HepG2 (cell line): ENCODE data around the gene DNAJC2. TPM values are rescaled to one million over a fixed set of nuclear protein-coding genes. Genes with fewer than 3 reads are reported as not detected.

Experiments used
- RBFOX2 ChIP-seq: fragments of 200-400 bp; formaldehyde crosslinking; IDR thresholded peaks from 2 replicates; pipeline ENCODE4 v1.6.1; 2017; ENCODE audit warnings: low read depth, mild to moderate bottlenecking, low read length
- ZFP37 ChIP-seq: sonication (generic); formaldehyde crosslinking; IDR thresholded peaks from 2 replicates; pipeline ENCODE4 v1.4.0; 2020; ENCODE audit warnings: missing genetic modification reagents, borderline replicate concordance
- ZNF616 ChIP-seq: sonication (generic); formaldehyde crosslinking; IDR thresholded peaks from 2 replicates; pipeline ENCODE4 v1.5.0; 2020; ENCODE audit warnings: low read depth, mild to moderate bottlenecking, missing genetic modification reagents
- polyA plus RNA-seq, 8 experiments: library from polyadenylated mRNA; depleted of rRNA in 3 of 8; stranded (reverse) in 7 of 8; unstranded in 1 of 8; fragments of >200 nt; fragmentation: Illumina TruSeq in 4 of 8; extraction: Trizol in 4 of 8; gene quantifications; 2 replicates each; pipeline versions ENCODE4 v1.2.1 to v1.2.3, GENCODE V29; 2011 to 2016; ENCODE audit warnings: low read depth in 4 of 8, missing spikeins in 1 of 8, mixed read lengths in 1 of 8; ENCODE audit not compliant: insufficient read depth in 1 of 8
- total RNA-seq, 5 experiments: library from RNA; depleted of rRNA; stranded (reverse); fragments of >200 nt; fragmentation: Illumina TruSeq; extraction: Trizol; gene quantifications; 2 replicates each; pipeline ENCODE4 v1.2.3, GENCODE V29; 2016; ENCODE audit warnings: low read depth in 1 of 5
- TF ChIP-seq, protein P1 (sequence below): sonication (generic); formaldehyde crosslinking; IDR thresholded peaks from one replicate; pipeline ENCODE4 v1.5.1; 2020; ENCODE audit warnings: mild to moderate bottlenecking, missing genetic modification reagents; ENCODE audit errors: not compliant biosample characterization
- TF ChIP-seq, protein P2 (sequence below): sonication (generic); formaldehyde crosslinking; IDR thresholded peaks from 2 replicates; pipeline ENCODE4 v1.8.1; 2023; ENCODE audit warnings: mild to moderate bottlenecking, missing genetic modification reagents
- TF ChIP-seq, protein P3 (sequence below), 2 experiments: sonication (generic) in 1 of 2; formaldehyde crosslinking in 1 of 2; IDR thresholded peaks; 2 replicates each; pipeline versions ENCODE4 v1.6.1 to v1.9.0; 2014 to 2022; ENCODE audit warnings: antibody characterized with exemption in 1 of 2, borderline replicate concordance in 1 of 2, inconsistent platforms in 1 of 2, low read depth in 1 of 2, missing genetic modification reagents in 1 of 2

The DNAJC2 gene
- total and polyA plus RNA-seq, 2 of the 13 experiments (the other 11 are each of a cell fraction or from before 2014, with no cell fraction given) = 19.6 to 42.0 TPM

DNA sequence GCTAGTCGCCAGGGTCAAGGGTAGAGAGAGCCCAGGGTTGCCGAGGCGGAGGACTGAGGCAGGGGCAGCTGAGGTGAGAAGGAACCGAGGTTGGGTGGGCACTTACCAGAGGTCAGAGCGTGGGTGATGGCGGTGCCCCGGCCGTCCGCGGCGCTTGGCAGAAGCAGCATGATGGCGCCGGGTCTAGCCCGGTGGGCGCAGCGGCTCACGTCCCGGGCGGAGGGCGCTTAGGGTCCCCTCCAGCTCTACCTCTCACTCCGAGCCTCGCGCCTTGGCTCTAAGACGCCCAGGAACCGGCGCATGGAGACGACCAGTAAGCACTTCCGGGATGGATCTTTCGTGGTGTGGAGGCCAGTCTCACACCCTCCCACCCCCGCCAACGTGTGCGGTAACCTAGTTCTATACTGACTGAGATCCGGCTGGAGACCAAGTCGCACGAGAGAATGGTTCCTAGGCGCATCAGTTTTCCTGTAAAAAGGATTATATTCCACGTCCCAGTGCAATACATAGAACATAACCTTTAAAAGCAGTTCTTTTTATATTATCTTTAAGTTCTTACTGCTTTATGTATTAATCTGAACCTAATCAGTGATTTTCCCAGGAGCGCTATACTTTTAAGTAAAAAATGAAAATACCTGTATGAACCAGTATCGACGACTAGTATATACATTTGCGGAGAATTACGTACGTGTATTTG is at the start of gene DNAJC2 (continued):
- TF ChIP-seq, protein P1, sequence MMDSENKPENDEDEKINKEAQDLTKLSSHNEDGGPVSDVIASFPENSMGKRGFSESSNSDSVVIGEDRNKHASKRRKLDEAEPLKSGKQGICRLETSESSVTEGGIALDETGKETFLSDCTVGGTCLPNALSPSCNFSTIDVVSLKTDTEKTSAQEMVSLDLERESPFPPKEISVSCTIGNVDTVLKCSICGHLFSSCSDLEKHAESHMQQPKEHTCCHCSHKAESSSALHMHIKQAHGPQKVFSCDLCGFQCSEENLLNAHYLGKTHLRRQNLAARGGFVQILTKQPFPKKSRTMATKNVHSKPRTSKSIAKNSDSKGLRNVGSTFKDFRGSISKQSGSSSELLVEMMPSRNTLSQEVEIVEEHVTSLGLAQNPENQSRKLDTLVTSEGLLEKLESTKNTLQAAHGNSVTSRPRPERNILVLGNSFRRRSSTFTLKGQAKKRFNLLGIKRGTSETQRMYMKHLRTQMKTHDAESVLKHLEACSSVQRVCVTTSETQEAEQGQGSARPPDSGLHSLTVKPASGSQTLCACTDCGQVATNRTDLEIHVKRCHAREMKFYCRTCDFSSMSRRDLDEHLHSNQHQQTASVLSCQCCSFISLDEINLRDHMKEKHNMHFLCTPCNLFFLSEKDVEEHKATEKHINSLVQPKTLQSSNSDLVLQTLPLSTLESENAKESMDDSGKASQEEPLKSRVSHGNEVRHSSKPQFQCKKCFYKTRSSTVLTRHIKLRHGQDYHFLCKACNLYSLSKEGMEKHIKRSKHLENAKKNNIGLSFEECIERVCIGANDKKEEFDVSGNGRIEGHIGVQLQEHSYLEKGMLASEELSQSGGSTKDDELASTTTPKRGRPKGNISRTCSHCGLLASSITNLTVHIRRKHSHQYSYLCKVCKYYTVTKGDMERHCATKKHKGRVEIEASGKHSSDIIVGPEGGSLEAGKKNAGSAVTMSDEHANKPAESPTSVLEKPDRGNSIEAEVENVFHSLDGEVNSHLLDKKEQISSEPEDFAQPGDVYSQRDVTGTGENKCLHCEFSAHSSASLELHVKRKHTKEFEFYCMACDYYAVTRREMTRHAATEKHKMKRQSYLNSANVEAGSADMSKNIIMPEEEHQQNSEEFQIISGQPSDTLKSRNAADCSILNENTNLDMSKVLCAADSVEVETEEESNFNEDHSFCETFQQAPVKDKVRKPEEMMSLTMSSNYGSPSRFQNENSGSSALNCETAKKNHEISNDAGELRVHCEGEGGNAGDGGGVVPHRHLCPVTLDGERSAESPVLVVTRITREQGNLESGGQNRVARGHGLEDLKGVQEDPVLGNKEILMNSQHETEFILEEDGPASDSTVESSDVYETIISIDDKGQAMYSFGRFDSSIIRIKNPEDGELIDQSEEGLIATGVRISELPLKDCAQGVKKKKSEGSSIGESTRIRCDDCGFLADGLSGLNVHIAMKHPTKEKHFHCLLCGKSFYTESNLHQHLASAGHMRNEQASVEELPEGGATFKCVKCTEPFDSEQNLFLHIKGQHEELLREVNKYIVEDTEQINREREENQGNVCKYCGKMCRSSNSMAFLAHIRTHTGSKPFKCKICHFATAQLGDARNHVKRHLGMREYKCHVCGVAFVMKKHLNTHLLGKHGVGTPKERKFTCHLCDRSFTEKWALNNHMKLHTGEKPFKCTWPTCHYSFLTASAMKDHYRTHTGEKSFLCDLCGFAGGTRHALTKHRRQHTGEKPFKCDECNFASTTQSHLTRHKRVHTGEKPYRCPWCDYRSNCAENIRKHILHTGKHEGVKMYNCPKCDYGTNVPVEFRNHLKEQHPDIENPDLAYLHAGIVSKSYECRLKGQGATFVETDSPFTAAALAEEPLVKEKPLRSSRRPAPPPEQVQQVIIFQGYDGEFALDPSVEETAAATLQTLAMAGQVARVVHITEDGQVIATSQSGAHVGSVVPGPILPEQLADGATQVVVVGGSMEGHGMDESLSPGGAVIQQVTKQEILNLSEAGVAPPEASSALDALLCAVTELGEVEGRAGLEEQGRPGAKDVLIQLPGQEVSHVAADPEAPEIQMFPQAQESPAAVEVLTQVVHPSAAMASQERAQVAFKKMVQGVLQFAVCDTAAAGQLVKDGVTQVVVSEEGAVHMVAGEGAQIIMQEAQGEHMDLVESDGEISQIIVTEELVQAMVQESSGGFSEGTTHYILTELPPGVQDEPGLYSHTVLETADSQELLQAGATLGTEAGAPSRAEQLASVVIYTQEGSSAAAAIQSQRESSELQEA (CRISPR knock-in tag) = peak; percentile 58
- TF ChIP-seq, protein P2, sequence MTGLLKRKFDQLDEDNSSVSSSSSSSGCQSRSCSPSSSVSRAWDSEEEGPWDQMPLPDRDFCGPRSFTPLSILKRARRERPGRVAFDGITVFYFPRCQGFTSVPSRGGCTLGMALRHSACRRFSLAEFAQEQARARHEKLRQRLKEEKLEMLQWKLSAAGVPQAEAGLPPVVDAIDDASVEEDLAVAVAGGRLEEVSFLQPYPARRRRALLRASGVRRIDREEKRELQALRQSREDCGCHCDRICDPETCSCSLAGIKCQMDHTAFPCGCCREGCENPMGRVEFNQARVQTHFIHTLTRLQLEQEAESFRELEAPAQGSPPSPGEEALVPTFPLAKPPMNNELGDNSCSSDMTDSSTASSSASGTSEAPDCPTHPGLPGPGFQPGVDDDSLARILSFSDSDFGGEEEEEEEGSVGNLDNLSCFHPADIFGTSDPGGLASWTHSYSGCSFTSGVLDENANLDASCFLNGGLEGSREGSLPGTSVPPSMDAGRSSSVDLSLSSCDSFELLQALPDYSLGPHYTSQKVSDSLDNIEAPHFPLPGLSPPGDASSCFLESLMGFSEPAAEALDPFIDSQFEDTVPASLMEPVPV (CRISPR knock-in tag) = 0 out of 2 replicates have a peak, but pooled peaks have one; percentile 78
- TF ChIP-seq, protein P3, sequence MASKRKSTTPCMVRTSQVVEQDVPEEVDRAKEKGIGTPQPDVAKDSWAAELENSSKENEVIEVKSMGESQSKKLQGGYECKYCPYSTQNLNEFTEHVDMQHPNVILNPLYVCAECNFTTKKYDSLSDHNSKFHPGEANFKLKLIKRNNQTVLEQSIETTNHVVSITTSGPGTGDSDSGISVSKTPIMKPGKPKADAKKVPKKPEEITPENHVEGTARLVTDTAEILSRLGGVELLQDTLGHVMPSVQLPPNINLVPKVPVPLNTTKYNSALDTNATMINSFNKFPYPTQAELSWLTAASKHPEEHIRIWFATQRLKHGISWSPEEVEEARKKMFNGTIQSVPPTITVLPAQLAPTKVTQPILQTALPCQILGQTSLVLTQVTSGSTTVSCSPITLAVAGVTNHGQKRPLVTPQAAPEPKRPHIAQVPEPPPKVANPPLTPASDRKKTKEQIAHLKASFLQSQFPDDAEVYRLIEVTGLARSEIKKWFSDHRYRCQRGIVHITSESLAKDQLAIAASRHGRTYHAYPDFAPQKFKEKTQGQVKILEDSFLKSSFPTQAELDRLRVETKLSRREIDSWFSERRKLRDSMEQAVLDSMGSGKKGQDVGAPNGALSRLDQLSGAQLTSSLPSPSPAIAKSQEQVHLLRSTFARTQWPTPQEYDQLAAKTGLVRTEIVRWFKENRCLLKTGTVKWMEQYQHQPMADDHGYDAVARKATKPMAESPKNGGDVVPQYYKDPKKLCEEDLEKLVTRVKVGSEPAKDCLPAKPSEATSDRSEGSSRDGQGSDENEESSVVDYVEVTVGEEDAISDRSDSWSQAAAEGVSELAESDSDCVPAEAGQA (IDR thresholded peaks at IDR 0.05; ENCODE audit: low read depth) = peak; percentile 85
- TF ChIP-seq, protein P3 (CRISPR knock-in tag; IDR thresholded peaks at IDR 0.05; ENCODE audit: borderline replicate concordance) = no peak
- peak; percentile 89; the same call in 1 of the 2 replicates for TF ChIP-seq ZFP37 (CRISPR knock-in tag)
- TF ChIP-seq ZNF616 (CRISPR knock-in tag) = peak; percentile 91
- peak; percentile 88 for TF ChIP-seq RBFOX2
